Heart right ventricle (tissue), 16 donors: ENCODE measurements around the gene ADGRG4. TPM values are rescaled to one million over a fixed set of nuclear protein-coding genes. Genes with fewer than 3 reads are reported as not detected.

ENCODE experiments used
- ATAC-seq, 8 donors: fragments of 200-7000 bp; cut with Tn5 transposase; one replicate each; pipeline ENCODE4 v1.9.1; 2020; ENCODE audit warnings: mild to moderate bottlenecking in 8 of 8, moderate library complexity in 8 of 8, moderate number of reproducible peaks in 1 of 8
- DNase-seq, 2 donors: peaks; one replicate each; pipeline ENCODE4 v3.0.0-alpha.2; 2020
- H3K27ac ChIP-seq, 10 donors: fragments of 200-600 bp; sonication (generic) in 2 of 10; one replicate each; pipeline versions ENCODE4 v1.5.0 to v1.8.0; 2020 to 2022; ENCODE audit warnings: mild to moderate bottlenecking in 3 of 10
- H3K27me3 ChIP-seq, 7 donors: fragments of 200-600 bp; one replicate each; pipeline ENCODE4 v1.8.0; 2021 to 2022; ENCODE audit warnings: mild to moderate bottlenecking in 2 of 7
- H3K36me3 ChIP-seq, 9 donors: fragments of 200-600 bp; sonication (generic) in 1 of 9; one replicate each; pipeline versions ENCODE4 v1.5.0 to v1.8.0; 2020 to 2022; ENCODE audit warnings: mild to moderate bottlenecking in 2 of 9
- H3K4me1 ChIP-seq, 9 donors: fragments of 200-600 bp; sonication (generic) in 1 of 9; one replicate each; pipeline versions ENCODE4 v1.5.0 to v1.8.0; 2020 to 2022; ENCODE audit warnings: mild to moderate bottlenecking in 4 of 9
- H3K4me3 ChIP-seq, 10 donors: fragments of 200-600 bp; sonication (generic) in 2 of 10; one replicate each; pipeline versions ENCODE4 v1.5.0 to v1.8.0; 2020 to 2022; ENCODE audit warnings: mild to moderate bottlenecking in 7 of 10, moderate library complexity in 2 of 10
- H3K9me3 ChIP-seq, 11 donors: fragments of 200-600 bp in 10 of 11; sonication (generic) in 2 of 11; one replicate each; pipeline versions ENCODE4 v1.5.0 to v1.8.0; 2013 to 2022; ENCODE audit warnings: mild to moderate bottlenecking in 2 of 11, control low read depth in 1 of 11, moderate library complexity in 1 of 11
- WGBS, 2 donors: extraction: QIAGEN DNeasy Blood & Tissue Kit; methylation state at CpG; one replicate each; pipeline ENCODE4 v1.1.7; 2013; ENCODE audit warnings: inconsistent platforms in 1 of 2; 5-methylcytosine and 5-hydroxymethylcytosine counted together
- intact Hi-C, 10 donors: fragments of 100-400 bp; cut with DNase I; formaldehyde crosslinking; loops; one replicate each; pipeline versions ENCODE4 v1.11.1 to v1.14.2; 2022
- polyA plus RNA-seq, 2 donors: library from polyadenylated mRNA; stranded (reverse); fragments of 200-250 nt; gene quantifications; one replicate each; pipeline ENCODE4 v1.2.3, GENCODE V29; 2013
- total RNA-seq, 10 donors: library from RNA; stranded (reverse); fragmentation: NEBNext Ultra II Directional in 3 of 10; extraction: Animal tissue kit (Norgen Biotek cat#: 25700) in 3 of 10; gene quantifications; one replicate each; pipeline versions ENCODE4 v1.2.1 to v1.2.4, GENCODE V29; 2021 to 2023
- TF ChIP-seq, protein P1 (sequence below), 9 donors: fragments of 200-600 bp; sonication (generic) in 2 of 9; IDR thresholded peaks; one replicate each; pipeline versions ENCODE4 v1.5.0 to v1.8.0; 2021 to 2022; ENCODE audit warnings: antibody characterized with exemption in 9 of 9, mild to moderate bottlenecking in 5 of 9, moderate library complexity in 1 of 9
- donor health status: Arrhythmogenic right ventricular cardiomyopathy.
- donor health status: ischemic (EF 13 %, LVEDD 7.1; RV severe dilation, severe dysfunction).
- donor health status: healthy with polysubstance abuse.
- donor health status: DM: no; HTN: yes; CAD: no.
- donor health status: DM: no; HTN: no; CAD: no.
- donor health status: ischemic (EF 25% LVEDD 6.9; RV normal size, moderate dysfunction).
- donor health status: ischemic (EF 25% LVEDD 5.7; RV mildly dilated, moderate dysfunction).
- donor health status: healthy.
- donor health status: DM: yes; HTN: yes; CAD: no.
- donor health status: Ischemic cardiomyopathy.
- donor health status: ischemic (EF 35%, LVEDD 5.7; RV mildly dilated, moderate dysfunction).
- donor health status: nonischemic (EF 11% LVEDD 7.7; RV severe dilation, severe dysfunction).
- donor health status: DM: yes; HTN: yes; CAD: no.
- donor health status: PGD.
- donor health status: ischemic (EF 29% LVEDD 5.4; RV normal size, mild dysfunction).
- donor health status: nonischemic (EF 23%, LVEDD 6.1; RV moderate dilation, normal function).

Gene ADGRG4
- total and polyA plus RNA-seq, 12 donors: 0.02 to 0.09 TPM; not detected in 10

DNA sequence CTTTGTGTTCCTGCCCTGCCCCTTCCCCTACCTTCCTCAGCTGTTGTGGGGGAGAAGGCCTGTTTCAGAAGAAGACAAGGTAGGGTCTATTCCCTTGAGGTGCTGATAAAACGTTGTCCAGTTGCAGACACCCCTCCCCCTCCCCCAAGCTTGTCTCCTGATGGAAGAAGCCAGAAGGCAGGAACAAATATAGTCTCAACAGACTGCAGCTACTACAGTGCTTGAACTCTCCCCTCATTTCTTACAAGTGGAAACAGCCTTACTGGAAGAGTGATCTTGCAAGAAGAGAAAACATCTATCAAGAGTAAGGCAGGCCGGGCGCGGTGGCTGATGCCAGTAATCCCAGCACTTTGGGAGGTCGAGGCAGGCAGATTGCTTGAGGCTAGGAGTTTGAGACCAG lies 38.5 kb upstream of the ADGRG4 start:
- peaks cover 0 to 13% (median 0%) of the 10 kb centered on the region in 7 donors for H3K27me3 ChIP-seq
- no peak overlapping the region for H3K4me3 ChIP-seq
- no peaks in the 10 kb centered on the region for H3K9me3 ChIP-seq
- intact Hi-C loops: loop anchor here in 2 of 10 donors (10.0 kb wide), 1 partner anchor 97 kb away; no protein-coding TSS in a partner anchor
- H3K27ac ChIP-seq: no peak overlapping the region
- 71 to 76% methylated on average over 5 of the region's 5 CpGs for WGBS, 2 donors
- no peaks in the 10 kb centered on the region for H3K36me3 ChIP-seq
- no peak for DNase-seq
- peaks cover 0 to 27% (median 6%) of the 10 kb centered on the region in 9 donors for H3K4me1 ChIP-seq
- TF ChIP-seq, protein P1, sequence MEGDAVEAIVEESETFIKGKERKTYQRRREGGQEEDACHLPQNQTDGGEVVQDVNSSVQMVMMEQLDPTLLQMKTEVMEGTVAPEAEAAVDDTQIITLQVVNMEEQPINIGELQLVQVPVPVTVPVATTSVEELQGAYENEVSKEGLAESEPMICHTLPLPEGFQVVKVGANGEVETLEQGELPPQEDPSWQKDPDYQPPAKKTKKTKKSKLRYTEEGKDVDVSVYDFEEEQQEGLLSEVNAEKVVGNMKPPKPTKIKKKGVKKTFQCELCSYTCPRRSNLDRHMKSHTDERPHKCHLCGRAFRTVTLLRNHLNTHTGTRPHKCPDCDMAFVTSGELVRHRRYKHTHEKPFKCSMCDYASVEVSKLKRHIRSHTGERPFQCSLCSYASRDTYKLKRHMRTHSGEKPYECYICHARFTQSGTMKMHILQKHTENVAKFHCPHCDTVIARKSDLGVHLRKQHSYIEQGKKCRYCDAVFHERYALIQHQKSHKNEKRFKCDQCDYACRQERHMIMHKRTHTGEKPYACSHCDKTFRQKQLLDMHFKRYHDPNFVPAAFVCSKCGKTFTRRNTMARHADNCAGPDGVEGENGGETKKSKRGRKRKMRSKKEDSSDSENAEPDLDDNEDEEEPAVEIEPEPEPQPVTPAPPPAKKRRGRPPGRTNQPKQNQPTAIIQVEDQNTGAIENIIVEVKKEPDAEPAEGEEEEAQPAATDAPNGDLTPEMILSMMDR (IDR thresholded peaks at IDR 0.05): no peak
- ATAC-seq: peak in 2 of 8 donors; percentile 17 to 39

- intact Hi-C loops: loop anchor here in 2 of 10 donors (10.0 kb wide), 1 partner anchor 98 kb away; no protein-coding TSS in a partner anchor
- no peaks in the 10 kb centered on the region for H3K36me3 ChIP-seq
- H3K9me3 ChIP-seq: no peaks in the 10 kb centered on the region
- peaks cover 0 to 27% (median 6%) of the 10 kb centered on the region in 9 donors for H3K4me1 ChIP-seq
- WGBS, 2 donors: 66 to 73% methylated on average over 7 of the region's 7 CpGs
- H3K4me3 ChIP-seq: no peak overlapping the region
- no peak overlapping the region for H3K27ac ChIP-seq
- H3K27me3 ChIP-seq: peaks cover 0 to 13% (median 0%) of the 10 kb centered on the region in 7 donors
- no peak for DNase-seq
- TF ChIP-seq, protein P1 (IDR thresholded peaks at IDR 0.05): no peak
- no peak for ATAC-seq
Measured at GRCh38 chrX:136262812-136263315, 37.9 kb upstream of the ADGRG4 start.

- Histone ChIP-seq H3K4me1 (peaks cover 0 to 8% (median 0%) of the 10 kb centered on the region in 9 donors), H3K27ac (no peak overlapping the region), H3K36me3 (no peaks in the 10 kb centered on the region), H3K9me3 (no peaks in the 10 kb centered on the region), H3K27me3 (peaks cover 0 to 13% (median 0%) of the 10 kb centered on the region in 7 donors), H3K4me3 (no peak overlapping the region)
- WGBS, 2 donors: 90 to 100% methylated on average over 1 of the region's 1 CpG
- no peak for ATAC-seq
- TF ChIP-seq, protein P1 (IDR thresholded peaks at IDR 0.05): no peak
- no peak for DNase-seq
- intact Hi-C loops: loop anchor here in 5 of 10 donors (2.0 to 10.0 kb wide), 4 partner anchors 100 to 240 kb away; no protein-coding TSS in a partner anchor
Measured at GRCh38 chrX:136266828-136267227, 33.9 kb upstream of the ADGRG4 start.

DNA sequence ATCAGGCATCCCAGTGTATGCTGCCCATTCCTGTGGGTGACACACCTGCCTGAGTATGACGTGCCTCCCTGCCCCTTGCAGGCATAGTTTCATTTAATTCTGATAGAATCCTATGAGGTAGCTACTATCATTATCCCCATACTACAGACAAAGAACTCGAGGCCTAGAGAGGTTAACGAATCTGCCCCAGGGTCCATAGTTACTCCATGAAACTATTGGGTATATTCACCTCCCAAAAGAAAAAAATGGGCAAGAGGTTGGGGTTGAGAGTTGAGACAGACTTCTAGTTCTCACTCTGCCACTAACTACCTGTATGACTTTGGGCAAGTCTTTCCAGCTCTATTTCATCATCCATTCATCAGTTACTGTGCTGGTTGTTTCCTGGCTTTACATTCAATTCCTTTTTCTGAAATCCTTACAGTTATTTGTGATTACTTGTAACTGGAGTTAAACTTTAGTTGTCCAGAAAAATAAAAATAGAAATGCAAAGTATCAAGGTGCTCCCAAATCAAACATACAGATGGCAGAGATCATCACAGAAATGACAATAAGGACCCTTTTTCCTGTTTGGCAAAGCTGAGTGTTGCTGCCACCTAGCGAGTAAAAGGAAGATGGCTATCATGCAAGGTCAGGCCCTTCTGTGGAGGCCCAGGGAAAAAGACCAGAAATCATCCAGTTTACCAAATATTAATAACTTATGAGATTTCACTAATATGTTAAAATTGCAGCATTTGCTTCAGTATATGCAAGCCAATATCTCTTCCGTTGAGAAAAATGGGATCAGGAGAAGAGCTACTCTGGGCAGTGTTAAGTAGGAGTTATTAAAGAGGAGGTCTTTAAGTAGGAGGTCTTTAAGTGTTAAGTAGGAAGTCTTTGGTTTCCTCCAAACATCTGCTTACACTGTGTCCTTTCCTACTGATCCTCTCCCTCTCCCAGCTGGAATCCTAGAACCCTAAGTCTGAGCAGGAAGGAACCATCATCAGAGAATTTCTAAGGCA lies 32.4 kb upstream of the ADGRG4 start:
- TF ChIP-seq, protein P1 (IDR thresholded peaks at IDR 0.05): peak; percentile 47 to 86 (median 68)
- Histone ChIP-seq H3K4me1 (no peaks in the 10 kb centered on the region), H3K27me3 (peaks cover 0 to 20% (median 0%) of the 10 kb centered on the region in 7 donors), H3K27ac (no peak overlapping the region), H3K9me3 (no peaks in the 10 kb centered on the region), H3K36me3 (no peaks in the 10 kb centered on the region), H3K4me3 (no peak overlapping the region)
- ATAC-seq: peak in 6 of 8 donors; percentile 33 to 65 (median 53)
- intact Hi-C loops: loop anchor here in 8 of 10 donors (2.0 to 10.0 kb wide), 8 partner anchors 98 to 242 kb away; no protein-coding TSS in a partner anchor
- WGBS, 2 donors: 56 to 58% methylated on average over 5 of the region's 5 CpGs
- DNase-seq: peak in 1 of 2 donors; percentile 40
